Breast epithelium (tissue), 3 donors: Measurements from ENCODE around the gene RADIL.

Experiments used
- POLR2A ChIP-seq: fragments of 450-650 bp; IDR thresholded peaks from one replicate; pipeline ENCODE4 v1.6.1; 2016; ENCODE audit warnings: antibody characterized with exemption, mild to moderate bottlenecking, moderate library complexity
- POLR2AphosphoS5 ChIP-seq, 3 donors: sonication (generic); formaldehyde crosslinking; IDR thresholded peaks; one replicate each; pipeline ENCODE4 v1.6.1; 2017; ENCODE audit warnings: antibody characterized with exemption in 3 of 3
- TF ChIP-seq, protein P1 (sequence below), 3 donors: fragments of 450-650 bp; IDR thresholded peaks; one replicate each; pipeline ENCODE4 v1.5.1; 2016 to 2017; ENCODE audit warnings: antibody characterized with exemption in 3 of 3, mild to moderate bottlenecking in 3 of 3, moderate library complexity in 3 of 3

DNA sequence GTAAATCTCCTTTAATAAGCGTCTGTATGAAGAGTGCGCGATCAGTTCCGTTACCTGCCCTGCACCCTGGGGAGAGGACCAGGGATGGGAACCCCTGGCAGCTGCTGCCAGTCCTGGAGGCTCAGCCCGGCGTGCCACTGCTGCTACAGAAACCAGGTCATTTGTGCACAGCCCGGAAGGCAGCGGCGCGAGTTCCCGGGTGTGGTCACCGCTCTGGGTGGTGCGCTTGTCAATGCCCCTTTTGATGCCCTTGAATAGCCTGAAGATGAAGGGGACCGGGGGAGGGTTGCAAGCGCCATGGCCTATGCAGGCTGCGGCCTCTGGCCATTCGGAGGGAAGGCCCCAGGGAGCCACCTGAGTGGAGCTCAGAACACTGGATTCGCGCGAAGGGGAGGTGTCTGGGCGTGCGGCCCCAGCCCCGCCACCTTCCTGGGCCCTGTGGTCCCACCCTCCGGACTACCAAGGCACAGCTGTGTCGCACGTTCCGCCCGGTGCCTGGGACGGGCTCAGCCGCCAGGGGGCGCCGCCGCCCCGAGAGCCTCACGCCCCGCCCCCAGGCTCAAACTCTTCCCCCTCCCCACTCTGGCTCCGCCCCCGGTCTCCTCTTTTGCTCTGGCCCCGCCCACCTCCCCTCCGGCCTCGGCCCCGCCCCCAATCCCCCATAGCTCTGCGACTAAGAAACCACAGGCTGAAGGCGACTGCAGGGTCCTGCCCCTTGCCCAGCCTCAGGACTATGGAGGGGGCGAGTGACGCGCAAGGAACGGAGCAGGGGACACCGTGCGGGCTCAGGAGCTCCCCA is 91.6 kb downstream of the RADIL start:
- TF ChIP-seq POLR2A (no peak), POLR2AphosphoS5 (IDR thresholded peaks at IDR 0.05) (no peak)
- TF ChIP-seq, protein P1, sequence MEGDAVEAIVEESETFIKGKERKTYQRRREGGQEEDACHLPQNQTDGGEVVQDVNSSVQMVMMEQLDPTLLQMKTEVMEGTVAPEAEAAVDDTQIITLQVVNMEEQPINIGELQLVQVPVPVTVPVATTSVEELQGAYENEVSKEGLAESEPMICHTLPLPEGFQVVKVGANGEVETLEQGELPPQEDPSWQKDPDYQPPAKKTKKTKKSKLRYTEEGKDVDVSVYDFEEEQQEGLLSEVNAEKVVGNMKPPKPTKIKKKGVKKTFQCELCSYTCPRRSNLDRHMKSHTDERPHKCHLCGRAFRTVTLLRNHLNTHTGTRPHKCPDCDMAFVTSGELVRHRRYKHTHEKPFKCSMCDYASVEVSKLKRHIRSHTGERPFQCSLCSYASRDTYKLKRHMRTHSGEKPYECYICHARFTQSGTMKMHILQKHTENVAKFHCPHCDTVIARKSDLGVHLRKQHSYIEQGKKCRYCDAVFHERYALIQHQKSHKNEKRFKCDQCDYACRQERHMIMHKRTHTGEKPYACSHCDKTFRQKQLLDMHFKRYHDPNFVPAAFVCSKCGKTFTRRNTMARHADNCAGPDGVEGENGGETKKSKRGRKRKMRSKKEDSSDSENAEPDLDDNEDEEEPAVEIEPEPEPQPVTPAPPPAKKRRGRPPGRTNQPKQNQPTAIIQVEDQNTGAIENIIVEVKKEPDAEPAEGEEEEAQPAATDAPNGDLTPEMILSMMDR (IDR thresholded peaks at IDR 0.05): peak in 1 of 3 donors; percentile 41
